Astrocyte (in vitro differentiated cells and primary cell): Measurements from ENCODE around the gene MAP4K2. TPM values are rescaled to one million over a fixed set of nuclear protein-coding genes. Genes with fewer than 3 reads are reported as not detected.

Source experiments
- DNase-seq: peaks from one replicate; pipeline ENCODE4 v3.0.0-alpha.2; 2010; ENCODE audit warnings: low read depth
- FAIRE-seq: peaks from 2 replicates; lab custom pipeline; 2011; peaks lifted over from hg19 to GRCh38; lab: Jason Lieb, UNC
- H2AFZ ChIP-seq: 2 replicates; pipeline ENCODE4 v1.6.0; 2012; ENCODE audit warnings: low read depth, low read length, inconsistent platforms
- H3K27ac ChIP-seq: 2 replicates; pipeline ENCODE4 v1.5.1; 2011; ENCODE audit warnings: low read depth, low read length, inconsistent platforms
- H3K27me3 ChIP-seq: 2 replicates; pipeline ENCODE4 v1.6.0; 2011; ENCODE audit warnings: low read length, inconsistent platforms; ENCODE audit not compliant: insufficient read depth
- H3K36me3 ChIP-seq: 2 replicates; pipeline ENCODE4 v1.5.1; 2011; ENCODE audit warnings: low read length, inconsistent platforms; ENCODE audit not compliant: insufficient read depth
- H3K4me1 ChIP-seq: 2 replicates; pipeline ENCODE4 v1.5.1; 2011; ENCODE audit warnings: low read length, inconsistent platforms; ENCODE audit not compliant: insufficient read depth
- H3K4me2 ChIP-seq: 2 replicates; pipeline ENCODE4 v1.6.0; 2012; ENCODE audit warnings: low read length, inconsistent platforms
- H3K4me3 ChIP-seq: 2 replicates; pipeline ENCODE4 v1.5.1; 2011; ENCODE audit warnings: low read depth, mild to moderate bottlenecking, low read length, inconsistent platforms; ENCODE audit not compliant: insufficient read depth
- H3K79me2 ChIP-seq: 2 replicates; pipeline ENCODE4 v1.6.0; 2012; ENCODE audit warnings: mild to moderate bottlenecking, low read length, inconsistent platforms; ENCODE audit not compliant: insufficient read depth
- H3K9ac ChIP-seq: 2 replicates; pipeline ENCODE4 v1.6.0; 2012; ENCODE audit warnings: mild to moderate bottlenecking, low read length, inconsistent platforms
- H3K9me3 ChIP-seq: 2 replicates; pipeline ENCODE4 v1.5.1; 2012; ENCODE audit warnings: low read depth, mild to moderate bottlenecking, low read length, inconsistent platforms; ENCODE audit not compliant: insufficient read depth
- H4K20me1 ChIP-seq: 2 replicates; pipeline ENCODE4 v1.6.0; 2012; ENCODE audit warnings: low read length, inconsistent platforms; ENCODE audit not compliant: insufficient read depth
- H3K27ac Mint-ChIP-seq: one replicate; pipeline ENCODE4 v1.8.0; 2021; ENCODE audit warnings: mild to moderate bottlenecking, mixed read lengths; ENCODE audit not compliant: unreplicated experiment
- H3K27me3 Mint-ChIP-seq: one replicate; pipeline ENCODE4 v1.8.0; 2021; ENCODE audit warnings: low read depth, mixed read lengths; ENCODE audit not compliant: unreplicated experiment
- H3K36me3 Mint-ChIP-seq: one replicate; pipeline ENCODE4 v1.8.0; 2021; ENCODE audit warnings: low read depth, mixed read lengths; ENCODE audit not compliant: unreplicated experiment
- H3K4me1 Mint-ChIP-seq: one replicate; pipeline ENCODE4 v1.8.0; 2021; ENCODE audit warnings: low read depth, mixed read lengths; ENCODE audit not compliant: unreplicated experiment
- H3K4me3 Mint-ChIP-seq: one replicate; pipeline ENCODE4 v1.8.0; 2021; ENCODE audit warnings: mild to moderate bottlenecking, moderate library complexity, mixed read lengths; ENCODE audit not compliant: unreplicated experiment
- H3K9me3 Mint-ChIP-seq: one replicate; pipeline ENCODE4 v1.8.0; 2021; ENCODE audit warnings: mild to moderate bottlenecking, mixed read lengths; ENCODE audit not compliant: unreplicated experiment
- EZH2 ChIP-seq: IDR thresholded peaks from 2 replicates; pipeline ENCODE4 v1.6.1; 2012; ENCODE audit warnings: mild to moderate bottlenecking, low read length, inconsistent platforms; ENCODE audit not compliant: insufficient read depth
- total RNA-seq: library from RNA; stranded (reverse); gene quantifications from 2 replicates; pipeline ENCODE4 v1.2.1, GENCODE V29; 2021
- TF ChIP-seq, protein P1 (sequence below): IDR thresholded peaks from 2 replicates; pipeline ENCODE4 v1.5.1; 2011; ENCODE audit warnings: low read depth, mild to moderate bottlenecking, inconsistent platforms, low read length, moderate library complexity; ENCODE audit not compliant: insufficient read depth

The MAP4K2 gene
- total RNA-seq, 1 donor from 2014 or later: 11.2 TPM

- H3K4me1 Mint-ChIP-seq: peaks cover 6% of the 10 kb centered on the region
- H3K27me3 Mint-ChIP-seq: peaks cover 17% of the 10 kb centered on the region
- Histone ChIP-seq H3K9ac (no peak overlapping the region), H3K4me2 (no peak overlapping the region), H3K4me3 (no peak overlapping the region), H4K20me1 (peaks cover 3% of the 10 kb centered on the region), H2AFZ (no peak overlapping the region), H3K9me3 (no peaks in the 10 kb centered on the region), H3K4me1 (no peaks in the 10 kb centered on the region), H3K79me2 (no peaks in the 10 kb centered on the region), H3K27ac (no peak overlapping the region), H3K36me3 (no peaks in the 10 kb centered on the region), H3K27me3 (no peaks in the 10 kb centered on the region)
- no peak for DNase-seq
- no peak for FAIRE-seq
- TF ChIP-seq EZH2: no peak
- TF ChIP-seq, protein P1, sequence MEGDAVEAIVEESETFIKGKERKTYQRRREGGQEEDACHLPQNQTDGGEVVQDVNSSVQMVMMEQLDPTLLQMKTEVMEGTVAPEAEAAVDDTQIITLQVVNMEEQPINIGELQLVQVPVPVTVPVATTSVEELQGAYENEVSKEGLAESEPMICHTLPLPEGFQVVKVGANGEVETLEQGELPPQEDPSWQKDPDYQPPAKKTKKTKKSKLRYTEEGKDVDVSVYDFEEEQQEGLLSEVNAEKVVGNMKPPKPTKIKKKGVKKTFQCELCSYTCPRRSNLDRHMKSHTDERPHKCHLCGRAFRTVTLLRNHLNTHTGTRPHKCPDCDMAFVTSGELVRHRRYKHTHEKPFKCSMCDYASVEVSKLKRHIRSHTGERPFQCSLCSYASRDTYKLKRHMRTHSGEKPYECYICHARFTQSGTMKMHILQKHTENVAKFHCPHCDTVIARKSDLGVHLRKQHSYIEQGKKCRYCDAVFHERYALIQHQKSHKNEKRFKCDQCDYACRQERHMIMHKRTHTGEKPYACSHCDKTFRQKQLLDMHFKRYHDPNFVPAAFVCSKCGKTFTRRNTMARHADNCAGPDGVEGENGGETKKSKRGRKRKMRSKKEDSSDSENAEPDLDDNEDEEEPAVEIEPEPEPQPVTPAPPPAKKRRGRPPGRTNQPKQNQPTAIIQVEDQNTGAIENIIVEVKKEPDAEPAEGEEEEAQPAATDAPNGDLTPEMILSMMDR: no peak
- peaks cover 7% of the 10 kb centered on the region for H3K36me3 Mint-ChIP-seq
- no peak overlapping the region for H3K4me3 Mint-ChIP-seq
- H3K27ac Mint-ChIP-seq: no peak overlapping the region
- H3K9me3 Mint-ChIP-seq: no peaks in the 10 kb centered on the region
Observed at GRCh38 chr11:64754919-64755662, 47.9 kb downstream of the MAP4K2 start.

DNA sequence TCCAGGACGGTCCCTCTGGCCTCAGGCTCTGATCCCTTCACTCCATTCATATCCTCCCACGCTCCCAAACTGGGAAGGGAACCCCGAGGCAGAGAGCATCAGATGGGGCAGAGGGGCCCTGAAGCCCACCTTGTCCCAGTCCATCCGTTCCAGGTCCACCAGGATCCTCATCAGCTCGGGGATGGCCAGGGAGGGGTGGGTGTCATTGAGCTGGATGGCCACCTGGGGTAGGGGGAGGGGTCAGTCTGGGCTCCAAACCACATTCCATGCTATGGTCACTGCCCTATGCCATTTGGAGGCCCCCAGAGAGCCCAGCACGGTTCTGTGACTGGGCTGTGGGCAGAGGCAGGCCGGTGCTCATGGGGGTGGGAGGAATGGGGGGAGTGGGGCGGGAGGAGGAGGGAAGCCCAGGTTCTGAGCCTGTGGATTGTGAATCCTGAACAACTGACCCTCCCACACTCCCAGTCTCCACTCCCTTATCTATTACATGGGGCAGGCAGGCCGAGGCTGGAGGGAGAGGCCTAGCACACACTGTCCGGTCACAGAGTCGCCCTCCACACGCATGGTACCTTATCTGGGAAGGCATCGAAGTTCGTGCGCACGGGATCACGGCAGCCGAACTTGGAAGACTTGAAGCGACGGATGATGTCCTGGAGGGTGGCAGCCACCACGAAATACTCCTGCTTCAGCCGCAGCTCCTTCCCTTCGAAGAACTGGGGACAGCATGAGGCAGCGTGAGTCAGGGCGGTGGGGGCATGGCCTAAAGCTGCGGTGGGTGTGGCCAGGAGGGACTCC is 48.7 kb downstream of the MAP4K2 start:
- H3K4me1 Mint-ChIP-seq: no peaks in the 10 kb centered on the region
- Histone ChIP-seq H3K9me3 (no peaks in the 10 kb centered on the region), H3K79me2 (no peaks in the 10 kb centered on the region), H3K36me3 (no peaks in the 10 kb centered on the region), H3K4me3 (no peak overlapping the region), H3K4me2 (no peak overlapping the region), H4K20me1 (no peaks in the 10 kb centered on the region), H3K4me1 (no peaks in the 10 kb centered on the region), H3K27me3 (no peaks in the 10 kb centered on the region), H2AFZ (no peak overlapping the region), H3K9ac (no peak overlapping the region), H3K27ac (no peak overlapping the region)
- no peak for DNase-seq
- H3K36me3 Mint-ChIP-seq: peaks cover 9% of the 10 kb centered on the region
- H3K9me3 Mint-ChIP-seq: no peaks in the 10 kb centered on the region
- TF ChIP-seq, protein P1: no peak
- TF ChIP-seq EZH2: no peak
- no peak overlapping the region for H3K4me3 Mint-ChIP-seq
- peaks cover 17% of the 10 kb centered on the region for H3K27me3 Mint-ChIP-seq
- FAIRE-seq: no peak
- no peak overlapping the region for H3K27ac Mint-ChIP-seq
